NCI-H2029 treated with DMSO at 0.1 percent for 48 hours (cell line): ENCODE results near the gene CHCT1.
"Not testable (repeated sequence)": the region's sequence is repeated elsewhere in the genome, so short reads cannot be mapped to it uniquely, and the experiment has no call there.

Experiments used
- DNase-seq: peaks from one replicate; lab custom pipeline; 2025; lab: John Stamatoyannopoulos, UW

The CHCT1 gene

GRCh38 chr17:60398227-60398959, 23.9 kb upstream of the CHCT1 start:
- no peak for DNase-seq

GRCh38 chr17:60401819-60402218, 20.5 kb upstream of the CHCT1 start:
- no peak for DNase-seq

GRCh38 chr17:60403523-60403810, 18.8 kb upstream of the CHCT1 start:
- no peak for DNase-seq

- DNase-seq: no peak
Measured at GRCh38 chr17:60403962-60404361, 18.3 kb upstream of the CHCT1 start.

- no peak for DNase-seq
Measured at GRCh38 chr17:60406887-60407286, 15.4 kb upstream of the CHCT1 start.

GRCh38 chr17:60410001-60410400, 12.3 kb upstream of the CHCT1 start:
- no peak for DNase-seq

GRCh38 chr17:60412701-60413100, 9.6 kb upstream of the CHCT1 start:
- no peak for DNase-seq

GRCh38 chr17:60415146-60415545, 7.1 kb upstream of the CHCT1 start:
- no peak for DNase-seq

GRCh38 chr17:60416368-60416925, 5.8 kb upstream of the CHCT1 start:
- no peak for DNase-seq

GRCh38 chr17:60419003-60419402, 3.3 kb upstream of the CHCT1 start:
- DNase-seq: not testable (repeated sequence)

- DNase-seq: not testable (repeated sequence)
Measured at GRCh38 chr17:60419875-60420274, 2.4 kb upstream of the CHCT1 start.

GRCh38 chr17:60421273-60422161, 772 bp upstream of the CHCT1 start:
- DNase-seq: peak; percentile 45

- DNase-seq: no peak
Measured at GRCh38 chr17:60423865-60424264, 1.6 kb downstream of the CHCT1 start.

- no peak for DNase-seq
Measured at GRCh38 chr17:60425626-60426025, 3.3 kb downstream of the CHCT1 start.

- no peak for DNase-seq
Measured at GRCh38 chr17:60426596-60426995, 4.3 kb downstream of the CHCT1 start.

GRCh38 chr17:60428491-60428890, 6.2 kb downstream of the CHCT1 start:
- DNase-seq: not testable (repeated sequence)

GRCh38 chr17:60430561-60430960, 8.3 kb downstream of the CHCT1 start:
- not testable (repeated sequence) for DNase-seq

GRCh38 chr17:60433021-60433997, 11.0 kb downstream of the CHCT1 start:
- DNase-seq: not testable (repeated sequence)

GRCh38 chr17:60435244-60436167, 13.2 kb downstream of the CHCT1 start:
- DNase-seq: peak; percentile 74

- DNase-seq: no peak
Measured at GRCh38 chr17:60436676-60437075, 14.4 kb downstream of the CHCT1 start.

- DNase-seq: no peak
Measured at GRCh38 chr17:60439501-60439900, 17.2 kb downstream of the CHCT1 start.
